Retinal pigment epithelial cell (primary cell): ENCODE measurements around the gene TSPEAR.

Experiments
- DNase-seq: peaks from one replicate; pipeline ENCODE4 v3.0.0-alpha.2; 2010; ENCODE audit warnings: low read depth
- H3K4me3 ChIP-seq: 2 replicates; pipeline ENCODE4 v1.5.1; 2011; ENCODE audit warnings: mild to moderate bottlenecking, low read length, control low read depth, moderate library complexity
- TF ChIP-seq, protein P1 (sequence below): conservative IDR thresholded peaks from 2 replicates; pipeline ENCODE4 v1.5.1; 2011; ENCODE audit warnings: low read depth, low read length, control low read depth, inconsistent platforms

TSPEAR gene

DNA sequence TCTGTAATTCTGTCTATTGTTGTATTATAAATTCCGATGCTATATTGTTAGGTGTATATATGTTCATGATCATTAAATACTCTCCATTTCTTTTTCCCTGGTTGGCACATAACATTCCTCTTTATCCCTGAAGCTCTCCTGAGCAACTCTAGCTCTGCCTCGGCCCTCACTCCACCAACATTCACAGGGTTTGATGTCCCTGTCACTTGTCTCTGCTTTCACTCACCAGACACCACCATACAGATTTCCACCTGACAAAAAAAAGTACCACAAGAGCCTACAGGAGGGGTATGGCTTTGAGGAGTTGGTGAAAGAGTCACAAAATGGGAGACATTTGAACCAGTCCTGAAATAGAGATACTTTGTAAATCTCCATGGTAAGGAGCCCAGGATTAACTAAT, 8.8 kb upstream of the TSPEAR start:
- DNase-seq, result no peak
- TF ChIP-seq, protein P1, sequence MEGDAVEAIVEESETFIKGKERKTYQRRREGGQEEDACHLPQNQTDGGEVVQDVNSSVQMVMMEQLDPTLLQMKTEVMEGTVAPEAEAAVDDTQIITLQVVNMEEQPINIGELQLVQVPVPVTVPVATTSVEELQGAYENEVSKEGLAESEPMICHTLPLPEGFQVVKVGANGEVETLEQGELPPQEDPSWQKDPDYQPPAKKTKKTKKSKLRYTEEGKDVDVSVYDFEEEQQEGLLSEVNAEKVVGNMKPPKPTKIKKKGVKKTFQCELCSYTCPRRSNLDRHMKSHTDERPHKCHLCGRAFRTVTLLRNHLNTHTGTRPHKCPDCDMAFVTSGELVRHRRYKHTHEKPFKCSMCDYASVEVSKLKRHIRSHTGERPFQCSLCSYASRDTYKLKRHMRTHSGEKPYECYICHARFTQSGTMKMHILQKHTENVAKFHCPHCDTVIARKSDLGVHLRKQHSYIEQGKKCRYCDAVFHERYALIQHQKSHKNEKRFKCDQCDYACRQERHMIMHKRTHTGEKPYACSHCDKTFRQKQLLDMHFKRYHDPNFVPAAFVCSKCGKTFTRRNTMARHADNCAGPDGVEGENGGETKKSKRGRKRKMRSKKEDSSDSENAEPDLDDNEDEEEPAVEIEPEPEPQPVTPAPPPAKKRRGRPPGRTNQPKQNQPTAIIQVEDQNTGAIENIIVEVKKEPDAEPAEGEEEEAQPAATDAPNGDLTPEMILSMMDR, result no peak

DNA sequence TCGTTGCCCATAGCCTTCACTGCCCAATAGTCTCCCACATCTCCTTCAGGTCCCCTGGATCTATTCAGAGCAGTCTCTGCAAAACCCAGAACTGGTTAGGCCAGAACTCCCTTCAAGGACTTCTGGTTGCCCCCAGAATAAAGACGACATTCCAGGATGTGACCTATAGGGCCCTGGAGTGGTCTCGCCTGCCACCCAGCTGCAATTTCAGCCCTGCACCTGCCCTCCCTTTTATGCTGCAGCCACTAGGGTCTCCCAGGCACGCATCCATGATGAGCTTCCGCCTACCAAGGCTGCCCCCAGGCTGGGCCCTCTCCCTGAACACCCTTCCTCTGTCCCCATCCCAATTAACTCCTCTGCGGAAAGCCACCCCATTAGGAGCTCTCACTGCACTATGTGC, 7.2 kb upstream of the TSPEAR start:
- H3K4me3 ChIP-seq, result no peak overlapping the region
- TF ChIP-seq, protein P1, result no peak
- no peak for DNase-seq

More for the DNA sequence above, 8.8 kb upstream of the TSPEAR start:
- H3K4me3 ChIP-seq, result no peak overlapping the region

DNA sequence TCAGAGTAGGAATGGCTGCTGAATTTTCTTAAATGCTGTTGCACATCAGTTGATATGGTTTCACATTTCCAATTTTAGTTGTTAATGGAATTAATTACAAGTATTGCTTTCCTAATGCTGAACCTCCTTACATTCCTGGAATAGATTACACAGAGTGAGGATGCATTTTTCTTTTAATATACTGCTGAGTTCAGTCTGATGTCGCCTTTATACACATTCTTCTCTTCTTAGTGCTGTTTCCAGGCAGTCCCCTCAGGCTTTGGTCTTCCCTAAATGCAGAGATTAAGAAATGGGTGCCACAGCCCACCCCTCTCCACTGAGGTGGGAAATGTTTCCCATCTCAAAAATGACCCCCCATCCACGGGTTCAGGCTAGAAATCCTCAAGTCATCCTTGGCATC, 6.7 kb upstream of the TSPEAR start:
- no peak overlapping the region for H3K4me3 ChIP-seq
- TF ChIP-seq, protein P1, result no peak
- DNase-seq, result no peak

GRCh38 chr21:44716984-44717383, 5.6 kb upstream of the TSPEAR start:
- TF ChIP-seq, protein P1, result no peak
- DNase-seq, result no peak

GRCh38 chr21:44714905-44715304, 3.5 kb upstream of the TSPEAR start:
- TF ChIP-seq, protein P1, result no peak
- H3K4me3 ChIP-seq, result no peak overlapping the region
- no peak for DNase-seq

More at GRCh38 chr21:44716984-44717383, 5.6 kb upstream of the TSPEAR start:
- no peak overlapping the region for H3K4me3 ChIP-seq

GRCh38 chr21:44713846-44714245, 2.5 kb upstream of the TSPEAR start:
- TF ChIP-seq, protein P1, result no peak
- DNase-seq, result no peak
- H3K4me3 ChIP-seq, result no peak overlapping the region

GRCh38 chr21:44713130-44713529, 1.8 kb upstream of the TSPEAR start:
- no peak for DNase-seq
- H3K4me3 ChIP-seq, result no peak overlapping the region

More at GRCh38 chr21:44713130-44713529, 1.8 kb upstream of the TSPEAR start:
- TF ChIP-seq, protein P1, result no peak
